ENCODE measurements around the gene ASB18. TPM values are rescaled to one million over a fixed set of nuclear protein-coding genes. Genes with fewer than 3 reads are reported as not detected.

ASB18 gene
- total RNA-seq, 1 donor from 2014 or later: not detected

- TF ChIP-seq CTCF (IDR thresholded peaks at IDR 0.05; ENCODE audit: insufficient read depth, low read length, poor library complexity, severe bottlenecking): no peak
- no peaks in the 10 kb centered on the region for H3K36me3 ChIP-seq (ENCODE audit: control insufficient read depth, insufficient read depth, low read length)
- H3K27me3 ChIP-seq (ENCODE audit: control insufficient read depth, insufficient read depth, low read length): peaks cover 17% of the 10 kb centered on the region
- DNase-seq (ENCODE audit: low read depth): no peak
- H3K4me3 ChIP-seq (ENCODE audit: low read depth, low read length): no peak overlapping the region
These were observed 55.9 kb downstream of the ASB18 start for GRCh38 chr2:236208019-236208926.

GRCh38 chr2:236207472-236207871 is 56.7 kb downstream of the ASB18 start:
- no peak for DNase-seq (ENCODE audit: low read depth)
- H3K27me3 ChIP-seq (ENCODE audit: control insufficient read depth, insufficient read depth, low read length): peaks cover 17% of the 10 kb centered on the region
- no peaks in the 10 kb centered on the region for H3K36me3 ChIP-seq (ENCODE audit: control insufficient read depth, insufficient read depth, low read length)
- H3K4me3 ChIP-seq (ENCODE audit: low read depth, low read length): no peak overlapping the region
- no peak for TF ChIP-seq CTCF (IDR thresholded peaks at IDR 0.05; ENCODE audit: insufficient read depth, low read length, poor library complexity, severe bottlenecking)

- no peaks in the 10 kb centered on the region for H3K36me3 ChIP-seq (ENCODE audit: control insufficient read depth, insufficient read depth, low read length)
- H3K4me3 ChIP-seq (ENCODE audit: low read depth, low read length): no peak overlapping the region
- TF ChIP-seq CTCF (IDR thresholded peaks at IDR 0.05; ENCODE audit: insufficient read depth, low read length, poor library complexity, severe bottlenecking): no peak
- no peak for DNase-seq (ENCODE audit: low read depth)
- H3K27me3 ChIP-seq (ENCODE audit: control insufficient read depth, insufficient read depth, low read length): peaks cover 6% of the 10 kb centered on the region
These were observed 58.1 kb downstream of the ASB18 start for GRCh38 chr2:236205867-236206645.

GRCh38 chr2:236204953-236205352 is 59.3 kb downstream of the ASB18 start:
- Histone ChIP-seq H3K36me3 (ENCODE audit: control insufficient read depth, insufficient read depth, low read length) (no peaks in the 10 kb centered on the region), H3K4me3 (ENCODE audit: low read depth, low read length) (no peak overlapping the region), H3K27me3 (ENCODE audit: control insufficient read depth, insufficient read depth, low read length) (peaks cover 2% of the 10 kb centered on the region)
- TF ChIP-seq CTCF (IDR thresholded peaks at IDR 0.05; ENCODE audit: insufficient read depth, low read length, poor library complexity, severe bottlenecking): no peak
- DNase-seq (ENCODE audit: low read depth): no peak

- no peak for TF ChIP-seq CTCF (IDR thresholded peaks at IDR 0.05; ENCODE audit: insufficient read depth, low read length, poor library complexity, severe bottlenecking)
- H3K36me3 ChIP-seq (ENCODE audit: control insufficient read depth, insufficient read depth, low read length): no peaks in the 10 kb centered on the region
These were observed 63.8 kb downstream of the ASB18 start for GRCh38 chr2:236200378-236200777.

More at GRCh38 chr2:236200378-236200777, 63.8 kb downstream of the ASB18 start:
- no peak overlapping the region for H3K4me3 ChIP-seq (ENCODE audit: low read depth, low read length)
- peaks cover 2% of the 10 kb centered on the region for H3K27me3 ChIP-seq (ENCODE audit: control insufficient read depth, insufficient read depth, low read length)
- no peak for DNase-seq (ENCODE audit: low read depth)
